HG02623 (cell line): Measurements from ENCODE around the gene COP1.
A peak's percentile ranks its signal among the peaks of the same experiment; 100 is the strongest.

Experiments
- ATAC-seq: cut with Tn5 transposase; IDR thresholded peaks from one replicate; pipeline ENCODE4 v1.9.1; 2021; ENCODE audit warnings: moderate library complexity; ENCODE audit not compliant: unreplicated experiment

The COP1 gene

GRCh38 chr1:175978476-175978875, 228.6 kb downstream of the COP1 start:
- ATAC-seq: no peak

DNA sequence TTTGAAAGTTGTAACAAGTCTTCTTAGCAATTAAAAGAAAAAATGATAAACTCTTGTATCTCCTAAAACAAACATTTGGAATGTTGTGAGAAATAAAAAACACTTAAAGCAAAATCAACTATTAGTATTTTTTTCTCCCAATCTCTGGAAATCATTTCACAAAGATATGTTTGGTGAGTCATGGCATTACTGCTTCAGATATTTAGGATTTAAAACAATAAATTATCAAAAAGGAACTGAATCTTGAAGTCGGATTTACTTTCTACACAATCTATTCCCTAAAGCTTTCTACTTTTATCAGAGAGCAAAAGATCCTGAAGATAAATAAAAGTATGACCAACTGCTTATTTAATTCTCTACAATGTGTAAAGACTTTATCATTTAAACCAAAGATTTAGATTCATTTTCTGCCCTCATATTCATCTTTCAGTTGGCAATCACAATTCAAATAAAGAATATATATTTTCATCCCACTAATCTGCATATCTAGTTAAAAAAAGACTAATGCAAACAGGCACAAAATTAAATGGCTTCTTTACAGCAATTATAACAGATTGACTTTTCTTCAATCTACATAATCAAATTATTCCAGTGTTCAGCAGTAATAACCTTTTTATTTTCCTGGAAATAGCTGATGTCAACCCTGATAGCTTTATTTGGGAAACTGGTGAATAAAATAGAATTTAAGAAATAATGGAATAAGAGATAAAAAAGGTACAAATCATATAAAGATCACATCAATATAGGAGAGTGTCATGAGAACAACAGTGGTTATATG, 230.0 kb downstream of the COP1 start:
- ATAC-seq: no peak

GRCh38 chr1:175969231-175969630, 237.9 kb downstream of the COP1 start:
- no peak for ATAC-seq

GRCh38 chr1:175968486-175969172, 238.5 kb downstream of the COP1 start:
- ATAC-seq: peak; percentile 45

GRCh38 chr1:175963740-175964139, 243.3 kb downstream of the COP1 start:
- no peak for ATAC-seq

DNA sequence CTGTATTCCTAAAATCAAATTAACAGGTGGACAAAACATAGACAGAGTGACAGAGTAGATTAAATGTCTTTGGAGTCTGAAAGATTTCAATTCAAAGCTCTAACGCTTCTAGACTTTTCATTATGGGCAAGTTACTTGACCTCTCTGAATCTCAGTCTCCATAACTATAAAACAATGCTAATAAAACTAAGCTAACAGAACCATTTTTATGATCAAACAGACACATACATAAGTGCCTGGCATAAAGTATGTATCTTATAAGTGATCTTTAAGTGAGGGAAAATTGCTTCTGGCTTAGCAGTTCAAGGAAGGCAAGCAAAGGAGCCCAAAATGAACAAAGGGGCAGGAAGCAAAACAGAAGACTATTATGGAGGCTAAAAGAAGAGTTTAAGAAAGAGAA, 246.9 kb downstream of the COP1 start:
- ATAC-seq: no peak

- no peak for ATAC-seq
Measured at GRCh38 chr1:175951627-175952026, 255.5 kb downstream of the COP1 start.

GRCh38 chr1:175947771-175948170, 259.3 kb downstream of the COP1 start:
- ATAC-seq: no peak

- no peak for ATAC-seq
Measured at GRCh38 chr1:175944591-175944990, 262.5 kb downstream of the COP1 start.

DNA sequence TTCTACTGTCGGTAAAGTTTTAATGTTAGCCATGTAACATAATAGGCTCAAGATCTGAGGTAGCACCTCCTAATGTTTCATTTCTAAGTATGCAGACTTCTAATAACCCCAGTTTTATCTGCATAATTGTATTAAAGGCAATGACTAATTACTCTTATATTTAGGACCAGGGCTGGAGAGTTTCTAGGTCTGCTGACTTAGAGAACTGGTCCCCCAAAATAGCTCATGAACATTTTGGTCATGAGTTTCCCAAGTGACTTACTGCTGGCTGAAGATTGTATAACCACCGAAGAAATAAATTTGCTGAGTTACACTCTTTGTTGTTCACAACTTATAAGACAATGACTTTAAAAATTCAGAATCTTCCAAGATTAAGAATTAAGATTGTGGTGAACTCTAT, 265.9 kb downstream of the COP1 start:
- no peak for ATAC-seq

DNA sequence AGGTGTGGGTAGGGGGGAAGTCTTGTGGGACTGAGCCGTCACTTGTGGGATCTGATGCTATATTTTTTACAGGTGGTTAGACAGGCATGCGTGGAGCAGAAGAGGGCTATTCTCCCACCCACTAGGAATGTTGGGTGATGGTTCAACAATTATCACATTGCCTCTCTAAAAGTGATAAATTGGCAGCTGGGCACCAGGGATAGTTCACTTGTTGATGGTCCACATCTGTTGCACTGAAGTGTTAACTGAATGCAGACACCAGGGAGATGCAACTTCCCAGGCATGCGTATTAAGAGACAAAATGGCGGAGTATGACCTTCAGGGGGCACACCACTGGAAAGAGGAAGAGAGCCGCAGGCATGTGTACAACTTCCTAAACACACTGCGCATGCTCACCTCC, 270.4 kb downstream of the COP1 start:
- ATAC-seq: no peak

DNA sequence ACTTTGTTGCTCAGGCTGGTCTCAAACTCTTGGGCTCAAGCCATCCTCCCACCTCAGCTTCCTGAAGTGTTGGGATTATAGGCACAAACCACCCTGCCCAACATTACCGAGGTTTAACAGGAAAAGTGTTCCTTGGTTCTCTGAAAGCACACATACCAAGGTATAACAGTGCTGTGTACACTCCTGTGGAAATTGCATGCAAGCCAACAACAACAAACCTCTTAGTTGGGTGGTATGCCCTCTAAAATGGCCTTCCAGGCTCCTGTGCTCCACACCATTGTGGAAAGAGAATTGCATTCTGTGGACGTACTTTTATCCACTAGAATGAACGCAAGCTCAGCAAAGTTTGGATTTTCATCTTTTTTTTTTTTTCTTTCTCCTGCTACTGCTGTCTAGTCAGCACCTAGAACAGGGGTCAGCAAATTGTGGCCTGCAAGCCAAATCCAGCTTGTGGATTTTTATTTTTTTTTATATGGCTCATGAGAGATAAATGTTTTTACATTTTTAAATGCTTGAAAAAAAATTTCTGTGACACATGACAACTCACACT, 271.4 kb downstream of the COP1 start:
- ATAC-seq: no peak

- no peak for ATAC-seq
Measured at GRCh38 chr1:175935166-175935565, 271.9 kb downstream of the COP1 start.

DNA sequence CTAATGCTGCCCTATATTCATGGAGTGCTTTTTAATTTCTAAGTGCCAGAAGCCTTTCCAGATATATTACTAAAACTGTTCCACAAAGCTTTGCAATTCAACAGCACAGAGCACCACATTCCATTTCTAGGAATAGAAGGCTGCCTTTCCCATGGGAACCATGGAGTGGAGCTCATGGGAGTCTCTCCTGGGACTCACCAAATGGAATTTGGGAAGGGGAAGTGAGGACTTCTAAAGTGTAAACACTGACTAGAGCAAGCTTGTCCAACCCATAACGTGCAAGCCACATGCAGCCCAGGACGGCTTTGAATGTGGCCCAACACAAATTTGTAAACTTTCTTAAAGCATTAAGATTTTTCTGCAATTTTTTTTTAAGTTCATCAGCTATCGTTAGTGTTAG, 273.3 kb downstream of the COP1 start:
- no peak for ATAC-seq

DNA sequence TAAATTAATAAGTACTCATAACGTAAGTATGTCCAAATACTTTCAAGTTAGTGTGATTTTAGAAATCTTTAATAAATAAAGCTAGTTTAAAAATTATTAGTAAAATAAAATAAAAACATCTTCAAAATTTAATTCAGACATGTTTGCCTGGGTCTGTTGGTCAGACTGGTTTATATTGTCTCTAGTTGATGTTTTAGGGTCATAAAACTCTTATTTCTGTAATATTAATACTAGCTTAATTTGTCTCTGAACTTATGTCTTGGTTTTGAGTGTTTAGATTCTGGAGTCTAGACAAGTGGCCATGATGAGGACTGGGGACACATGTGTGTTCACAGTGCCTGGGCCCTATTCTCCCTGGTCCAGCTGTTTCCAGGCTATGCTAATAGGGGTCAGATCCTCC, 279.1 kb downstream of the COP1 start:
- no peak for ATAC-seq

- no peak for ATAC-seq
Measured at GRCh38 chr1:175922254-175922881, 284.7 kb downstream of the COP1 start.

DNA sequence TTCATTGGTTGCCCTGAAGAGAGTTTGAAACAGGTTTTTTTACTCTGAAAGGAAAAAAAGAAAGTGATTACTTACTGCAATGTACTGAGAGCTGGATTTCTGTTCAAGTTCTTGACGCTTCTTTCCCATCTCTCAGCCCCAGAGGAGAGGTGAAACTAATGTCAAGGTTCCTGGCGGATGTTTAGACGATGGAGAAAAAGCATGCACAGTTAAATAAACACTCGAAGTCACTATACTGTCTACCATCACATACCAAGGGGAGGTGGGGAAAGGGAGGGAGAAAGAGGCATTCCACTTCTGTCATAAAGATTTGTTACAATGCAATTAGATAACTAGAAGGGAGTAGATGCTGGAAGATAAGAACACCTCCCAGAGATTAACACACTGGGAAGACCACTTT, 286.7 kb downstream of the COP1 start:
- ATAC-seq: no peak

DNA sequence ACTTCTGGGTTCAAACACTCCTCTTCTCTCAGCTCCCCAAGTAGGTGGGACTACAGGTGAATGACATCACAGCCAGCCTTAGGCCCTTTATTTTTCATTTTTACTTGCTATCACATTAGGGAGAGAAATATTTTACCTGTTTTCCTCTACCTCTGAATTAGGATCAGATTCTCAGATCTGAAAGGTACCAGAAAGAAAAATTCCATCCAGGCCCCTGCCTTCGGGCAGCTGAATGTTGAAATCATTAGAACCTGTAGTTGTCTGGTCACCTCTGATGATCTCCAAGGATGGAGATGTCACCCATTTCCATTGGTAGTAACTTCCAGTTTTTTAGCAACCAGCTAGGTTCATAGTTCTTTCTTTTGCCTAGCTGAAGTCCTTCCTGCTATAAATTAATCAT, 288.1 kb downstream of the COP1 start:
- ATAC-seq: no peak

GRCh38 chr1:175918364-175918801, 288.7 kb downstream of the COP1 start:
- ATAC-seq: no peak

- no peak for ATAC-seq
Measured at GRCh38 chr1:175914115-175914514, 293.0 kb downstream of the COP1 start.

GRCh38 chr1:175911138-175911537, 295.9 kb downstream of the COP1 start:
- no peak for ATAC-seq

- ATAC-seq: no peak
Measured at GRCh38 chr1:175906370-175906769, 300.7 kb downstream of the COP1 start.
